ENCODE data around the gene IRAK2. TPM values are rescaled to one million over a fixed set of nuclear protein-coding genes. Genes with fewer than 3 reads are reported as not detected.
"Not testable (repeated sequence)": the region's sequence is repeated elsewhere in the genome, so short reads cannot be mapped to it uniquely, and the experiment has no call there.

IRAK2 gene
- total RNA-seq, 2 donors from 2014 or later, result 1.1 to 2.8 TPM

DNA sequence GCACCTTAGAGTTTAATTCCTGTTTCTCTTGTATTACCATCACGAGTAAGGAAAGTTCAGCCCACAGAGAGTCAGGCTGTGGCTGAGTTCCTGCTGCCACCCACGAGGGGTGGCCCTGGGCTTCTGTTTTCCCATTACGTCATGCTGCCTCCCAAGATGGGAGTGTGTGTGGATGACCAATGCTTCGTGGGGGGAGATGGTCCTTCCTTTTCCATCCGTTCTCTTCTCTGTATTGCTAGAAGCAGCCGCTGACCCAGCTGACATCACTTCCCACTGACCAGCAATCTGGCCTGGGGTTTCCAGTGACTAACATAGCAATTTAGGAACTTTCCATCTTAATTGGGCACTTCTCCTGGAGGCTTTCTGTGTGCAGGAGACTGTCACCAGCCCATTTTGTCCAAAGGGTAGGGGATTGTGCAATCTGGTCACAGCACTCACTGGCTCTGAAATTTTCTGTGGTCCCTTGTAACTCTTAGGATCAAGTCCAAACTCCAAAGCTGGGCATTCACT is 9.3 kb downstream of the IRAK2 start:
- Histone ChIP-seq H3K4me1 (peaks cover 0 to 5% of the 10 kb centered on the region in 2 donors), H3K27ac (peak overlapping the region; percentile 68 to 77), H3K36me3 (no peaks in the 10 kb centered on the region), H3K9me3 (peaks cover 0 to 4% of the 10 kb centered on the region in 2 donors), H3K27me3 (no peaks in the 10 kb centered on the region), H3K4me3 (no peak overlapping the region)
- TF ChIP-seq, protein P1, sequence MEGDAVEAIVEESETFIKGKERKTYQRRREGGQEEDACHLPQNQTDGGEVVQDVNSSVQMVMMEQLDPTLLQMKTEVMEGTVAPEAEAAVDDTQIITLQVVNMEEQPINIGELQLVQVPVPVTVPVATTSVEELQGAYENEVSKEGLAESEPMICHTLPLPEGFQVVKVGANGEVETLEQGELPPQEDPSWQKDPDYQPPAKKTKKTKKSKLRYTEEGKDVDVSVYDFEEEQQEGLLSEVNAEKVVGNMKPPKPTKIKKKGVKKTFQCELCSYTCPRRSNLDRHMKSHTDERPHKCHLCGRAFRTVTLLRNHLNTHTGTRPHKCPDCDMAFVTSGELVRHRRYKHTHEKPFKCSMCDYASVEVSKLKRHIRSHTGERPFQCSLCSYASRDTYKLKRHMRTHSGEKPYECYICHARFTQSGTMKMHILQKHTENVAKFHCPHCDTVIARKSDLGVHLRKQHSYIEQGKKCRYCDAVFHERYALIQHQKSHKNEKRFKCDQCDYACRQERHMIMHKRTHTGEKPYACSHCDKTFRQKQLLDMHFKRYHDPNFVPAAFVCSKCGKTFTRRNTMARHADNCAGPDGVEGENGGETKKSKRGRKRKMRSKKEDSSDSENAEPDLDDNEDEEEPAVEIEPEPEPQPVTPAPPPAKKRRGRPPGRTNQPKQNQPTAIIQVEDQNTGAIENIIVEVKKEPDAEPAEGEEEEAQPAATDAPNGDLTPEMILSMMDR (IDR thresholded peaks at IDR 0.05), result no peak
- peak; percentile 96 for DNase-seq (ENCODE audit: low spot score)

DNA sequence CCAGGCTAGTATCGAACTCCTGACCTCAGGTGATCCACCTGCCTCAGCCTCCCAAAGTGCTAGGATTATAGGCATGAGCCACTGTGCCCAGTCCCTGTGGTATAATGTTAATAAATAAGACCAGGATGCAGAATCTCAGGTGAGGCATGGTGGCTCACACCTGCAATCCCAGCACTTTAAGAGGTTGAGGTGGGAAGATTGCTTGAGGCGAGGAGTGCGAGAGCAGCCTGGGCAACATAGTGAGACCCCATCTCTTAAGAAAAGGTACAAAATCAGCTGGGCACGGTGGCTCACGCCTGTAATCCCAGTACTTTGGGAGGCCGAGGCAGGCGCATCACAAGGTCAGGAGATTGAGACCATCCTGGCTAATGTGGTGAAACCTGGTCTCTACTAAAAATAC is 10.6 kb downstream of the IRAK2 start:
- not testable (repeated sequence) for DNase-seq (ENCODE audit: low spot score); H3K36me3 ChIP-seq; H3K27me3 ChIP-seq; H3K27ac ChIP-seq; H3K9me3 ChIP-seq; H3K4me3 ChIP-seq; H3K4me1 ChIP-seq

DNA sequence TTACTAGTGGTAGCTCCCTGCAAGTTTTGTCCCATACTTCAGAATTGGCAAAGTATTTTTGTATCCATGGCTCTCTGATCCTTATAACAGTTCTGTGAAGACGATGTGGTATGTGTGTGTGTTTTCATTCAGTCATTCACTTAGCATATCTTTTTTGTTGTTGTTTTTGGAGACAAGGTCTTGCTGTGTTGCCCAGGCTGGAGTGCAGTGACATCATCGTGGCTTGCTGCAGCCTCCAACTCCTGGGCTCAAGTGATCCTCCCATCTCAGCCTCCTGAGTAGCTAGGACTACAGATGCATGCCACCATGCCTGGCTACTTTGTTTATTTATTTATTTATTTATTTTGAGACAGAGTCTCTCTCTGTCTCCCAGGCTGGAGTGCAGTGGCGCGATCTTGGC is 11.4 kb downstream of the IRAK2 start:
- H3K4me3 ChIP-seq; H3K4me1 ChIP-seq; H3K9me3 ChIP-seq; H3K27me3 ChIP-seq; DNase-seq (ENCODE audit: low spot score); H3K27ac ChIP-seq; H3K36me3 ChIP-seq: not testable (repeated sequence)

DNA sequence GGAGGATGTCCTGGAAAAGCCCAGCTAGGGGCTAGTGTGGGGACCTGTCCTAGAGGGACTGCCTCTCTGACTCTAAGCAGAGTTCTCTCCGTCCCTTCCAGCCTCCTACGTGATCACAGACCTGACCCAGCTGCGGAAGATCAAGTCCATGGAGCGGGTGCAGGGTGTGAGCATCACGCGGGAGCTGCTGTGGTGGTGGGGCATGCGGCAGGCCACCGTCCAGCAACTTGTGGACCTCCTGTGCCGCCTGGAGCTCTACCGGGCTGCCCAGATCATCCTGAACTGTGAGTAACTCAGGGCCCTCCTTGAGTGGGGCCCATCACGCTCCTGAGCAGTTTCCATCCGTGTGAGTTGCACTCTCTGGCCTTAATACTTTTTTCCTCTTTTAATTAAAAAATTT is 13.0 kb downstream of the IRAK2 start:
- no peak overlapping the region for H3K27ac ChIP-seq
- no peaks in the 10 kb centered on the region for H3K27me3 ChIP-seq
- H3K4me3 ChIP-seq, result no peak overlapping the region
- H3K36me3 ChIP-seq, result no peaks in the 10 kb centered on the region
- H3K9me3 ChIP-seq, result no peaks in the 10 kb centered on the region
- TF ChIP-seq, protein P1 (IDR thresholded peaks at IDR 0.05), result no peak
- H3K4me1 ChIP-seq, result peaks cover 0 to 5% of the 10 kb centered on the region in 2 donors
- DNase-seq (ENCODE audit: low spot score), result no peak

DNA sequence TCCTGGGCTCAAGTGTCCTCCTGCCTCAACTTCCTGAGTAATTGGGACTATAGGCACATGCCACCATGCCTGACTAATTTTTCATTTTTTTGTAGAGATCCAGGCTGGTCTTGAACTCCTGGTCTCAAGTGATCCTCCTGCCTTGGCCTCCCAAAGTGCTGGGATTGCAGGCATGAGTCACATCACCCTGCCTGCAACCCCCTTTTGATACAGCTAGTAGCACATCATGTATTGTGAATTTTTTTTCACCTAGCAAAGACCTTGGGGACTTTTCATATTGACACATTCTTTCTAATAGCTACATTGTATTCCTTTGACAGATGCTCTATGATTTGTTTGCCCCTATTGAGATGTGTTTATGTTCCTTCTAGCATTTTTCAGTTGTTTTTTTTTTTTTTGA is 14.2 kb downstream of the IRAK2 start:
- H3K4me1 ChIP-seq, result no peaks in the 10 kb centered on the region
- H3K36me3 ChIP-seq, result no peaks in the 10 kb centered on the region
- H3K4me3 ChIP-seq, result no peak overlapping the region
- TF ChIP-seq, protein P1 (IDR thresholded peaks at IDR 0.05), result no peak
- H3K27ac ChIP-seq, result no peak overlapping the region
- DNase-seq (ENCODE audit: low spot score), result no peak
- H3K9me3 ChIP-seq, result no peaks in the 10 kb centered on the region
- H3K27me3 ChIP-seq, result no peaks in the 10 kb centered on the region

DNA sequence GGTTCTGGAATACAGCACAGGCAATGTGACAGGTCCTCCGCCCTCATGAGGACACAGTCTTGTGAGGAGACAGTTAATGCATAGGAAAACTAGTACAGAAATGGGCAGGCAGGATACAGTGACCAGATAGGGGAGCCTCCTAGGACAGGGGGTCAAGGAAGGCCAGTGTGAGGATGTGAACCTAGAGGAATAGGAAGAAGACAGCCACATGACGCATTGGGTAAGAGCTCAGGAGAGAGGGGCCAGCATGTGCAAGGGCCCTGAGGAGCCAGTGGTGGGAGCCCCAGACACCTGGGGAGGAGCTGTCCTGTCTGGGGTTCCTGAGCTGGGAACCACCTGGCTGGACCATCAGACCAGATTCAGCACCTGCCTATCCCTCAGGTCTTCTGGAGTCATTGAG is 15.6 kb downstream of the IRAK2 start:
- H3K36me3 ChIP-seq, result no peaks in the 10 kb centered on the region
- TF ChIP-seq, protein P1 (IDR thresholded peaks at IDR 0.05), result no peak
- no peaks in the 10 kb centered on the region for H3K9me3 ChIP-seq
- H3K4me1 ChIP-seq, result no peaks in the 10 kb centered on the region
- no peak for DNase-seq (ENCODE audit: low spot score)
- H3K27ac ChIP-seq, result no peak overlapping the region
- H3K27me3 ChIP-seq, result no peaks in the 10 kb centered on the region
- H3K4me3 ChIP-seq, result no peak overlapping the region

DNA sequence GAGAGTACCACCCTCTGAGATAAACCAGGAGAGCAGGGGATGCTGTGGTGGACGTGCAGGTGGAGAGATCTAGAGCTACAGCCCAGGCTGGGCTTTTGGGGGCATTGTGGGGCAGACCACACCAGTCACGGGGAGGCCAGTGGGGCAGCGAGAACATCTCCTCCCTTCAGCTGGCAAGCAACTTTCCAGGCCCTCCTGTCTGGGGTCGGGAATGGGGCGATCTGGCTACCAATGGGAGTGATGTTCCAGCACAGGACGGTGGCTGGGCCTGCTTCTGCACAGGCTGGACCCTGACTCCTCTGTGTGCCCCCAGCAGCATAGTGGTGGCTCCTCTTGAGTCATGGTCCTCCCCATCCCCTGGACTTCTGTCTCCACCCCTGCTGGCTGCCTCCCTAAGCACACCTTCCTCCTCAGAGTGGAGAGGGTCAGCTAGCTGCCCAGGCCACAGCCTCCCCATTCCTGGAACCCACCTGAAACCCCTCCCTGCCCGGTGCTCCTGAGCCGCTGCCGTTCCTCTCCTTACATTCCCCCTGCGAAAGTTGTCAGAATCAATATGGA is 16.1 kb downstream of the IRAK2 start:
- Histone ChIP-seq H3K27ac (no peak overlapping the region), H3K4me1 (no peaks in the 10 kb centered on the region), H3K4me3 (no peak overlapping the region), H3K36me3 (no peaks in the 10 kb centered on the region), H3K27me3 (no peaks in the 10 kb centered on the region), H3K9me3 (no peaks in the 10 kb centered on the region)
- TF ChIP-seq, protein P1 (IDR thresholded peaks at IDR 0.05), result no peak
- no peak for DNase-seq (ENCODE audit: low spot score)
